ENCODE data around the gene KLF7. TPM values are rescaled to one million over a fixed set of nuclear protein-coding genes. Genes with fewer than 3 reads are reported as not detected.

The KLF7 gene
- total RNA-seq, 1 experiment from 2014 or later = 32.2 TPM

DNA sequence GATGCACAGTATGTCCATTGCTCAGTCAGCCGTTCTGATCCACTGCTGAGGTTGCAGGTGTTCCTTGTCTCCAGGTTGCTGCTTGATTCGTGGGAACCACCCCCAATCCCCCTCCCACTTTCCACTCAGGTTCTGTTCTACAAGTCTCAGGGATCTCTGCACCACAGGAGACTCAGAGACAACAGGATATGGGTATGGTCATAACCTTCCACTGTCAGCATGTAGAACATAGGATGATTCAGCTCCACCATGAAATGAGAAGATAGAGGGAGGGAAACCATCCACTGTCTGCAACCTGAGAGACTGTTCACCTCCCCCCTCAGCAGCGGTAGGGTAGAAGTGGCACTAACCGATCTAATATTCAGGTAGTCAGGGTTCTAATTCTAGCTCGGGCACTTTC lies 19.0 kb upstream of the KLF7 start:
- no peak overlapping the region for H3K14ac ChIP-seq (ENCODE audit: insufficient read depth, low read length)
- no peak overlapping the region for H3K56ac ChIP-seq (ENCODE audit: insufficient read length, low read depth, low read length)
- no peak overlapping the region for H3T11ph ChIP-seq (ENCODE audit: low read length)
- no peak for TF ChIP-seq CTCF (conservative IDR thresholded peaks at IDR 0.05)
- H3K9ac ChIP-seq (ENCODE audit: extremely low read depth, insufficient read length, low read length) = no peak overlapping the region
- H3K9me3 ChIP-seq (ENCODE audit: control insufficient read depth, low read depth, low read length) = no peaks in the 10 kb centered on the region
- no peak overlapping the region for H3K4me3 Mint-ChIP-seq
- H2AK5ac ChIP-seq (ENCODE audit: insufficient read length, low read length) = no peak overlapping the region
- no peak overlapping the region for H2AFZ ChIP-seq (ENCODE audit: low read length)
- no peak overlapping the region for H2BK20ac ChIP-seq (ENCODE audit: low read depth, low read length, poor library complexity, severe bottlenecking)
- no peak overlapping the region for H3K4ac ChIP-seq (ENCODE audit: low read depth, low read length)
- no peak overlapping the region for H3K23ac ChIP-seq (ENCODE audit: insufficient read length, low read depth, low read length)
- H2BK120ac ChIP-seq (ENCODE audit: low read depth, low read length, poor library complexity, severe bottlenecking) = no peak overlapping the region
- H3K79me2 ChIP-seq (ENCODE audit: insufficient read depth, low read length) = no peaks in the 10 kb centered on the region
- no peaks in the 10 kb centered on the region for H3K4me1 ChIP-seq (ENCODE audit: insufficient read depth, low read length)
- H3K36me3 Mint-ChIP-seq (ENCODE audit: insufficient read depth in 1 of 3, low read depth in 3 of 3) = peaks cover 0 to 4% (median 0%) of the 10 kb centered on the region in 3 experiments; a peak in 1 of 7 replicates
- no peak overlapping the region for H4K5ac ChIP-seq (ENCODE audit: insufficient read length, low read depth, low read length)
- H2BK15ac ChIP-seq (ENCODE audit: low read depth, low read length) = no peak overlapping the region
- no peak overlapping the region for H3K18ac ChIP-seq (ENCODE audit: insufficient read length, low read depth, low read length)
- no peak overlapping the region for H3K27ac ChIP-seq (ENCODE audit: insufficient read length, low read depth, low read length)
- H3K79me1 ChIP-seq (ENCODE audit: insufficient read depth, low read depth, low read length, poor library complexity, severe bottlenecking) = no peaks in the 10 kb centered on the region
- H2BK12ac ChIP-seq (ENCODE audit: insufficient read length, low read depth, low read length) = no peak overlapping the region
- H3K27ac Mint-ChIP-seq = no peak overlapping the region
- H3K23me2 ChIP-seq (ENCODE audit: insufficient read length, low read depth, low read length, poor library complexity, severe bottlenecking) = no peaks in the 10 kb centered on the region
- no peak overlapping the region for H4K91ac ChIP-seq (ENCODE audit: insufficient read length, low read depth, low read length)
- H3K4me1 Mint-ChIP-seq = peaks cover 0 to 5% of the 10 kb centered on the region in 2 experiments; a peak in 1 of 4 replicates
- H2BK5ac ChIP-seq (ENCODE audit: insufficient read length, low read length) = no peak overlapping the region
- no peaks in the 10 kb centered on the region for H3K9me3 Mint-ChIP-seq
- no peak for DNase-seq
- no peak overlapping the region for H3K4me2 ChIP-seq (ENCODE audit: insufficient read depth, insufficient read length, low read length)
- WGBS (ENCODE audit: extremely low coverage, insufficient read length, low lambda C conversion rate) = no CpG with 5 or more reads among the region's 5 CpGs
- H4K20me1 ChIP-seq (ENCODE audit: control insufficient read depth, insufficient read depth, insufficient read length) = no peaks in the 10 kb centered on the region
- H3K27me3 ChIP-seq (ENCODE audit: insufficient read depth, low read length) = no peaks in the 10 kb centered on the region; the same call in 1 of the 2 replicates
- H4K8ac ChIP-seq (replicated peaks; ENCODE audit: insufficient read length, low read depth, low read length) = no peak overlapping the region
- no peaks in the 10 kb centered on the region for H3K27me3 Mint-ChIP-seq (ENCODE audit: low read depth)
